HL-60/S4 treated with retinoic acid at 250 ng/mL for 4 days and 3 days (cell line): ENCODE results near the gene CNOT4.

Experiments used
- in situ Hi-C: fragments of 300-500 bp; cut with MboI; formaldehyde crosslinking; loops from 2 replicates; pipeline ENCODE4 v1.7.0; 2022; ENCODE audit warnings: low sequenced_read_pairs

CNOT4 gene

DNA sequence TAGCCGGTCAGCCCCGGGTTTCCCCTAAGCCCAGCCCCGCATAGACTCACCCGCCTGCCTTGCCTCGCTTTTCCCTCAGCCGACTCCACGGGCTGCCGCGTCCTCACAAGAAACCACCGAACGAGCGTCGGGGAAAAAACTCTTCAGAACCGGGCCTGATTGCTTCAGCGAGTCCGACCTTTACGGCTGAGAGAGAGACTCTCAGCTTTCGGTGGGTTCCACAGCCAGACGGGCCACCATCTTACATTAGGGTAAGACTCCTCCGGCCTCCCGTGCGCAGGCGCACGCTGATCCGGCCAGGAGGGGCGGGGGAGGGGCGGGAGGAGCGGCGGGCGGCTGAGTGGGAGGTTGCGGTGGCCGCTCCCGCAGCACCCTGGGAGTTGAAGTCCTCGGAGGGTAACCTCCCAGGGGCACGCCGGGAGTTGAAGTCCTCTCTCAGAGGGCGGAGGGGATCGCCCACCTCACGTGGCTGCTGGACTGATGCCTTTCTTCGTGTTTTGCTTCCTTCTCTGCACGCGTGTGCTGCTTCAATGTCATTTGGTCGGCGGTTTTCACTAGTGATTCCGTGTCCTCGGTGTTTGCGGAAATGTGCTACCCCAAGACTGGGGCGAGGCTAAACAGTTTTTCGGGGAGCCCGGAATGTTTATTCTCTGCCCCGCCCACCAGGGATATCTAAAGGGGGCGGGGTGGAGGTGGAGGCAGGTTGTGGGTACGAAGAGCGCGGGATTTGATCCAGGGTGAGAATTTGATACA lies at the start of gene CNOT4:
Gene CNOT4, minus strand, starts transcription at position 264 of the 753 bp plus-strand sequence. CDS start 71,771 bp downstream, outside the sequence.
- in situ Hi-C loops: no loop called here

DNA sequence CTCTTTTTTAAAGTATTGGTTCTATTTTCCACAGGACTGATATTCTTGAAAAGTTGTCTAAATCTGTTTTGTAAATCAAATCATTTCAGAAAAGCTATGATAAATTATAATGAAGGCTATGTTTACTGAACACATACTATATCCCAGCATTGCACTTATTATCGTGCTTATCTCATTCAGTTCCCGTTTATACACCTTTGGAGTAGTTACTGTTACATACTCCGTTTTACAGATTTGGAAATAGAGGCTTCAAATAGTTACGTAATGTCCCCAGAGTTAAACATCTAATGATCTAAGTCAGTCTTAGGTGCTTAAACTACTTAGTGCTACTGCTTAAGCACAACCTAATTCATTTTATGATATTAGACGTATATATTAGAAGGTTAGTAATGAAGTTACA lies 49.0 kb upstream of the CNOT4 start:
- in situ Hi-C loops: no loop called here

DNA sequence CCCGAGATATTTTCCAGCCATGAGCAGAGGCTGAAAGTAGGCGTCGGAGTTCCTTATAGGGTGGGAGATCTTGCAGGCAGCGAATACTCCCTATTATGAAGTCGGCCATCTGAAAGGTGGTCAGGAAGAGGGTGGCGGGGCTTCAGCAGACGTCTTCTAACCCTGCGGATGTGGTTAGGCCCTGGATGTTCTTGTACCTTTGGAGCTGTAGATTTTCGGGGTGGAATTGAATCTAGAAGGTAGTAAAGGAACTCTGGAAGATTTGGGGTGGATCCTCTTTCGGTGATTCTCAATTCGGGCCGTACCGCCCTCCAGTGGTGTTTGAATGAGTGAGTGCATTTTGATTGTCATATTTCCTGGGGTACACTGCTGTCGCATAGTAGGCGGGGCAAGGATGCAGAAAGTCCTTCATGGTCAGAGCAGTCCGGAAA lies 48.5 kb upstream of the CNOT4 start:
- in situ Hi-C loops: no loop called here

DNA sequence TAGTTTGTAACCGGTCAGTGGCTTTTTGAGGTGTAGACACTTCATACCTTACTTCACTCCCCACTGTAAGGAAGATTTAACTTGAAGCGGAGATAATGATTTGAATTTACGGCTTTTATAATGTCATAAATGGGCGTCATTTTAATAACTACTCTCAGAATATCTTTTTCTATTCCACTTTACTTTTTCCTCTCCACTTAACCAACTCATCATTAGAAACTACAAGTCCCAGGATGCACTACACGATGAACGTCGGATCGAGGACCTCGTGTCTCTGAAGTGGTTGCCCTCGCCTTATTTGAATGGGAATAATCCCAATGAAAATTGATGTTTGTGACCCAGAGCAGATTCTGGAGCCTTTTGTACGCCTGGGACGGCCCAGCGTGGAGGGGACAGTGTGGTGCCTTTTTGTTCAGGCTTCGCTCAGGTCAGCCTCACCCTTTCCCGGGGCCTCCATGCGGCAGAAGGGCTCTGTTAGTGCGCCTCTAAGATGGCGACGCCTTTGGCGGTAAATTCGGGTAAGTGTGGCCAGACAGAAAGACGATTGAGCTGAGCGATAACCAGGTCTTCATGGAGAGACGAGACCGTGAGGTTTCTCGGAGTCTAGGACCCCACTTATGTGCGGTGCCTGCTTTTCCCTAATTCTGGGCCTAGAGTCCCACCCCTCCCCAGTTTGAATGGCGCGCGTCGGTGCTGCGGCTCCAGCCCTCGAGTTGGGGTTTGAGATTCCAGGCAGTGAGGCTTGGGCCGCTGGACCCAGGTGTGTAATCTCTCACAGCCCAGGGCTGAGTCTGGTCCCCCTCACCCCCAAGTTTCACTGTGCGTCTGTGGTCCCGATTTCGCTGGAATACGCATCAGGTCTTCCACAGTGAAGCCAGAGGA lies 47.8 kb upstream of the CNOT4 start, which contains the start of gene NUP205:
Gene NUP205, plus strand, starts transcription at position 463 of the 882 bp plus-strand sequence. Its CDS starts 28 bp downstream, at position 491.
- in situ Hi-C loops: no loop called here

DNA sequence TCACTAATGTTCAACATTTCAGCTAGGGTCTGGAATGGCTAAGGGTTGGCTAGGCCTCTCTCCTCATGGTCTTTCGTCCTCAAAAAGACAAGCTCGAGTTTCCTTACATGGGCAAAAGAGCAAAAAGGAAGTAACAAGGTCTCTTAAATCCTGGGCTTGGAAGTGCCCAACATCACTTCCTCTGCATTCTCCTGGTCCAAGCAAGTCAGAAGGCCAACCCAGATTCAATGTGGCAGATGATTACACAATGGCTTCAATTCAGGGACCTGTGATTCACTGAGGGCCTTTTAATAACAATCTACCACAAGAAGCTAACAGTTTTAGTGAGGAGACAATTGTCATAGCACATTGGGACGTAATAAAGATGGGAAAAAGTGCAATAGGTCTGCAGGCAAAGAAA lies 43.4 kb upstream of the CNOT4 start:
- in situ Hi-C loops: no loop called here

GRCh38 chr7:135552148-135552547 lies 42.2 kb upstream of the CNOT4 start:
- in situ Hi-C loops: no loop called here

- in situ Hi-C loops: no loop called here
Observed at GRCh38 chr7:135550196-135550595, 40.3 kb upstream of the CNOT4 start.

DNA sequence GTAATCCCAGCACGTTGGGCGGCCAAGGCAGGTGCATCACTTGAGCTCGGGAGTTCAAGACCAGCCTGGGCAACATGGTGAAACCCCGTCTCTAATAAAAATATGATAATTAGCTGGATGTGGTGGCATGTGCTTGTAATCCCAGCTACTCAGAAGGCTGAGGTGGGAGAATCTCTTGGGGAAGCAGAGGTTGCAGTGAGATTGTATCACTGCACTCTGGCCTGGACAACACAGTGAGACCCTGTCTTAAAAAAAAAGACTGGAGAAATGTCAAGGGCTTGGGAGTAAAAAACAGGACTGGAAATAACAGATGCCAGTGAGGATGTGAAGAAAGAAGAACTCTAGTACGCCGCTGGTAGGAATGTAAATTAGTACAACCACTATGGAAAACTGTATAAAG lies 31.1 kb upstream of the CNOT4 start:
- in situ Hi-C loops: no loop called here

GRCh38 chr7:135539629-135540028 lies 29.7 kb upstream of the CNOT4 start:
- in situ Hi-C loops: no loop called here

- in situ Hi-C loops: no loop called here
Observed at GRCh38 chr7:135538376-135538775, 28.5 kb upstream of the CNOT4 start.

GRCh38 chr7:135537905-135538304 lies 28.0 kb upstream of the CNOT4 start:
- in situ Hi-C loops: no loop called here

GRCh38 chr7:135537453-135537852 lies 27.6 kb upstream of the CNOT4 start:
- in situ Hi-C loops: no loop called here

DNA sequence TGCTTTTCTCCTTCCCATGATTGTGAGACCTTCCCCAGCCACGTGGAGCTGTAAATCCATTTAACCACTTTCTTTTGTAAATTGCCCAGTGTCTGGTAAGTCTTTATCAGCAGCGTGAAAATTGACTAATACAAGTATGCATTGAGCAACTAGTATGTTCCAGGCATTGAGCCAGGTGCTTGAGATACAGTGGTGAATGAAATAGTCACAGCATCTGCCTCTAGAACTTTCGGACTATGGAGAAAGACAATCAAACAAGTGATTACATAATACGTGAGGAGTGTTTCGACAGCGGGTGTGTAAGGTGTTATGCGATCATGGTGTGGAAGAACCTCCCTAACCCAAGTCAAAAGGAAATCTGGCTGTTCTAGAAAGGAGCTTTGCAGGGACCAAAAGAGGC lies 26.2 kb upstream of the CNOT4 start:
- in situ Hi-C loops: no loop called here

DNA sequence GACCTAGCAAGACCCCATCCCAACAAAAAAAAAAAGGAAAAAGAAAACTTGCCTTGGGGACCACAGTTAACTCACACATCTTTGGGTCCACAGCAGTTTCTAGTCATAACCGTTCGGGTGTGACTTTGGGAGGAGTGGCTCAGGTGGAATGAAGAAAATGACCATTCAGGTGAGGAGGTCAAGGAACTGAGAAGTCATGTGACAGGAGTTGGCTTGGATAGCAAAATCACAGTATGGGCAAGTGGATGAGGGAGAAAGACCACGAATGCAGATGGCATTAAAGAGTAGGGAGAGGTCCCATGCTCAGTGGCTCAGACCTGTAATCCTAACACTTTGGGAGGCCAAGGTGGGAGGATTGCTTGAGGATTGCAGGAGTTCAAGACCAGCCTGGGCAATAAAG lies 17.1 kb upstream of the CNOT4 start:
- in situ Hi-C loops: no loop called here

GRCh38 chr7:135525426-135525825 lies 15.5 kb upstream of the CNOT4 start:
- in situ Hi-C loops: no loop called here

DNA sequence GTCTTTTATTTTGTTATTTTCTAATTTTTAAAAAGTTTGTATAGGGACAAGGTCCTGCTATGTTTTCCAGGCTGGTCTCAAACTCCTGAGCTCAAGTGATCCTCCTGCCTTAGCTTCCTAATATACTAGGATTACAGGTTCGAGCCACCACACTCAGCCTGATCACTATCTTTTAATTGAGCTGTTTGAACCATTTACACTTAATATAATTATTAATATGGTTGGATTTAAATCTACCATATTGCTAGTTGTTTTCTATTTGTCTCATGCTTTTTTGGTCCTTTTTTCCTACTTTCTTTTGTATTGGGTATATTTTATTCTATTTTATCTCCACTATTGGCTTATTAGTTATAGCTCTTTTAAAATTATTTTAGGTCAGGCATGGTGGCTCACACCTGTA lies 13.2 kb upstream of the CNOT4 start:
- in situ Hi-C loops: no loop called here

- in situ Hi-C loops: no loop called here
Observed at GRCh38 chr7:135522509-135522908, 12.6 kb upstream of the CNOT4 start.

DNA sequence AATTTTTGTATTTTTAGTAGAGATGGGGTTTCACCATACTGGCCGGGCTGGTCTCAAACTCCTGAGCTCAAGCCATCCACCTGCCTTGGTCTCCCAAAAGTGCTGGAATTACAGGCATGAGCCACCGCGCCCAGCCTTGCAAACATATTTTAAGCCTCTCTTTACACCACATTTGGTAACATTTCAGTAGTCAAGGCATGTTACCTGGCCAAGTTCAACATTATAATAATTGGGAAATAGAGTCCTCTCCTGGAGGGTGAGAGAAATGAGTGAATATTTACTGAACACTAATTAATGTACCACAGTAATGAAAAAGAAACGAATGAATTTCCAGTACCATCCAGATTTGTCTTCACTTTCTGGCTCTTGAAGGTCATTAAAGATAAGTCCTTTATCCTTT lies 10.0 kb upstream of the CNOT4 start:
- in situ Hi-C loops: no loop called here

GRCh38 chr7:135519233-135519688 lies 9.4 kb upstream of the CNOT4 start:
- in situ Hi-C loops: no loop called here

- in situ Hi-C loops: no loop called here
Observed at GRCh38 chr7:135518748-135519147, 8.8 kb upstream of the CNOT4 start.

GRCh38 chr7:135517060-135517459 lies 7.2 kb upstream of the CNOT4 start:
- in situ Hi-C loops: no loop called here

DNA sequence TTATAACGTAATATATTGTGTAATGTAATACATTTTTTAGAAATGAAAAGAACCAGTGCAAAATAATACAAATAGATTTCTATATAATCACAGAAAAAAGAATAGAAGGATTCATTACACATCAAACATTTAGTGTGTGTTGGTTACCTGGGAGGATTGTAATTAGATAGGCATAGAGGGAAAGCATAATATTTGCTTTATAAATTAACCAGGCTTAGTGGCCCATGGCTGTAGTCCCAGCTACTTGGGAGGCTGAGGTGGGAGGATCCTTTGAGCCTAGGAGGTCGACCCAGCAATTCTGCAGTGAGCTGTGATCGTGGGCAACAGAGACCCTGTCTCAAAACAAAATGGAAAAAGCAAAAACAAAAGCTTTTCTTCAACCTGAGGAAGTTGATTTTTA lies 5.0 kb upstream of the CNOT4 start:
- in situ Hi-C loops: no loop called here
